B cell (primary cell): Measurements from ENCODE around the gene IPO5. TPM values are rescaled to one million over a fixed set of nuclear protein-coding genes. Genes with fewer than 3 reads are reported as not detected.
"Not testable (repeated sequence)": the region's sequence is repeated elsewhere in the genome, so short reads cannot be mapped to it uniquely, and the experiment has no call there.

Experiments
- ATAC-seq: fragments of 200-7000 bp; cut with Tn5 transposase; one replicate; pipeline ENCODE4 v1.10.0; 2021; ENCODE audit warnings: low read depth, mild to moderate bottlenecking, moderate number of reproducible peaks, moderate library complexity
- CTCF ChIA-PET: fragments of 350-600 bp; sonication (Branson Sonifier 250); formaldehyde crosslinking; loops from one replicate; lab custom pipeline; 2021; ENCODE audit warnings: antibody characterized with exemption, inconsistent platforms; lab: Charles Lee
- POLR2A ChIA-PET: fragments of 350-600 bp; sonication (Branson Sonifier 250); formaldehyde crosslinking; loops from one replicate; lab custom pipeline; 2021; ENCODE audit warnings: antibody characterized with exemption; lab: Charles Lee
- DNase-seq: peaks from one replicate; pipeline ENCODE4 v3.0.0; 2013
- H2AFZ ChIP-seq: 2 replicates; pipeline ENCODE4 v1.6.1; 2012; ENCODE audit warnings: mild to moderate bottlenecking, low read depth, low read length; ENCODE audit not compliant: insufficient read depth, poor library complexity, severe bottlenecking
- H3K27ac ChIP-seq, 2 donors: 1 replicate in 1 of 2; 2 replicates in 1 of 2; pipeline ENCODE4 v1.5.1; 2012 to 2013; ENCODE audit warnings: low read length in 2 of 2, mild to moderate bottlenecking in 2 of 2, moderate library complexity in 1 of 2
- H3K27me3 ChIP-seq, 4 experiments: fragments of 200-600 bp in 1 of 4; sonication (generic) in 1 of 4; replicated peaks in 1 of 4; 1 replicate in 2 of 4; 2 replicates in 2 of 4; pipeline versions ENCODE4 v1.6.1 to v1.7.0; 2013 to 2016; ENCODE audit warnings: low read length in 3 of 4, mild to moderate bottlenecking in 2 of 4, mixed read lengths in 1 of 4, moderate library complexity in 1 of 4; ENCODE audit not compliant: insufficient read depth in 4 of 4, control insufficient read depth in 3 of 4; ENCODE audit errors: control extremely low read depth in 1 of 4
- H3K36me3 ChIP-seq, 2 experiments: replicated peaks in 1 of 2; 1 replicate in 1 of 2; 2 replicates in 1 of 2; pipeline versions ENCODE4 v1.6.1 to v1.7.1; 2013; ENCODE audit warnings: low read length in 1 of 2; ENCODE audit not compliant: insufficient read depth in 2 of 2, control insufficient read depth in 1 of 2; ENCODE audit errors: control extremely low read depth in 1 of 2, extremely low read depth in 1 of 2
- H3K4me1 ChIP-seq, 2 donors: fragments of 200-600 bp in 1 of 2; sonication (generic) in 1 of 2; 1 replicate in 1 of 2; 2 replicates in 1 of 2; pipeline versions ENCODE4 v1.5.1 to v1.6.1; 2013 to 2017; ENCODE audit warnings: low read length in 2 of 2; ENCODE audit not compliant: control insufficient read depth in 2 of 2, insufficient read depth in 2 of 2
- H3K4me2 ChIP-seq: replicated peaks from 2 replicates; pipeline ENCODE3; 2012; ENCODE audit warnings: mild to moderate bottlenecking, low read depth, low read length; ENCODE audit not compliant: poor library complexity, severe bottlenecking
- H3K4me3 ChIP-seq, 5 experiments: fragments of 200-600 bp in 1 of 5; sonication (generic) in 1 of 5; 1 replicate in 3 of 5; 2 replicates in 2 of 5; pipeline versions ENCODE4 v1.5.1 to v1.7.0; 2011 to 2016; ENCODE audit warnings: low read length in 4 of 5, mild to moderate bottlenecking in 4 of 5, low read depth in 2 of 5, control low read depth in 1 of 5, moderate library complexity in 1 of 5; ENCODE audit not compliant: insufficient read depth in 1 of 5; ENCODE audit errors: control extremely low read depth in 1 of 5, extremely low read depth in 1 of 5
- H3K79me2 ChIP-seq: fragments of 200-600 bp; sonication (generic); one replicate; pipeline ENCODE4 v1.6.0; 2016; ENCODE audit warnings: low read length; ENCODE audit not compliant: control insufficient read depth, insufficient read depth
- H3K9ac ChIP-seq: fragments of 200-600 bp; sonication (generic); 2 replicates; pipeline ENCODE4 v1.6.1; 2017; ENCODE audit warnings: mild to moderate bottlenecking, low read length, moderate library complexity
- H3K9me3 ChIP-seq, 3 donors: one replicate each; pipeline versions ENCODE4 v1.6.1 to v1.7.1; 2013; ENCODE audit warnings: low read length in 2 of 3; ENCODE audit not compliant: control insufficient read depth in 2 of 3, insufficient read depth in 1 of 3; ENCODE audit errors: control extremely low read depth in 1 of 3
- H4K20me1 ChIP-seq: 2 replicates; pipeline ENCODE4 v1.6.0; 2012; ENCODE audit warnings: mild to moderate bottlenecking, low read length; ENCODE audit not compliant: insufficient read depth, control insufficient read depth, poor library complexity, severe bottlenecking
- H3K27ac Mint-ChIP-seq: one replicate; pipeline ENCODE4 v1.8.0; 2021; ENCODE audit warnings: mixed read lengths
- H3K27me3 Mint-ChIP-seq: one replicate; pipeline ENCODE4 v1.8.0; 2021; ENCODE audit warnings: mixed read lengths
- H3K4me1 Mint-ChIP-seq: one replicate; pipeline ENCODE4 v1.8.0; 2021; ENCODE audit warnings: mixed read lengths
- H3K4me3 Mint-ChIP-seq: one replicate; pipeline ENCODE4 v1.8.0; 2021; ENCODE audit warnings: mixed read lengths
- H3K9me3 Mint-ChIP-seq: one replicate; pipeline ENCODE4 v1.8.0; 2022; ENCODE audit warnings: mixed read lengths; ENCODE audit not compliant: insufficient read depth
- EZH2 ChIP-seq: IDR thresholded peaks from 2 replicates; pipeline ENCODE4 v1.6.1; 2012; ENCODE audit warnings: borderline replicate concordance, low read depth, mild to moderate bottlenecking, moderate library complexity, low read length; ENCODE audit not compliant: insufficient read depth, poor library complexity, severe bottlenecking
- WGBS: methylation state at CpG from one replicate; pipeline ENCODE4 v1.1.5; 2013; ENCODE audit warnings: missing lambda C conversion rate; ENCODE audit not compliant: insufficient coverage; 5-methylcytosine and 5-hydroxymethylcytosine counted together
- intact Hi-C: fragments of 100-400 bp; cut with micrococcal nuclease; formaldehyde crosslinking; loops from one replicate; pipeline ENCODE4 v1.10.0; 2022
- polyA plus RNA-seq: library from polyadenylated mRNA; depleted of rRNA; stranded (reverse); fragments of >200 nt; gene quantifications from 2 replicates; pipeline ENCODE4 v1.2.3, GENCODE V29; 2012
- total RNA-seq, 2 donors: library from RNA; stranded (reverse); fragments of 120-200 nt in 1 of 2; gene quantifications; 1 replicate in 1 of 2; 2 replicates in 1 of 2; pipeline versions ENCODE4 v1.2.3 to v1.2.4, GENCODE V29; 2013 to 2022
- TF ChIP-seq, protein P1 (sequence below): fragments of 200-600 bp; IDR thresholded peaks from one replicate; pipeline ENCODE4 v1.8.0; 2022; ENCODE audit warnings: antibody characterized with exemption, mild to moderate bottlenecking

IPO5 gene
- total and polyA plus RNA-seq, 2 donors (not counting 1 experiment from before 2014, with no cell fraction given): 25.9 to 76.4 TPM

DNA sequence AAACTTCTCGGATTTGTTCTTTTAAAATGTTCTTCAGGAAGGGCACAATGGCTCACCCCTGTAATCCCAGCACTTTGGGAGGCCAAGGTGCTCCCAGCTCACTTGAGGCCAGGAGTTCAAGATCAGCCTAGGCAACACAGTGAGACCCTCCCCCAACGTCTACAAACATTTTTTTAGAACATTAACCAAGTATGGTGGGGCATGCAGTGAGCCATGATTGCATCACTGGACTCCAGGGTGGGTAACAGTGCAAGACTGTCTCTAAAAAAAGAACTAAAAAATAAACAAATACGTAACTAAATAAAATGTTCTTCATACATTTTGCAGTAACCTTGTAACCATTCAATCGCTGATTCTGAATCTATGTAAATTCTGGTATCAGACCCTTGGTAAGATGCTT is 2.1 kb upstream of the IPO5 start:
- H3K27me3 Mint-ChIP-seq: peaks cover 4% of the 10 kb centered on the region
- TF ChIP-seq, protein P1, sequence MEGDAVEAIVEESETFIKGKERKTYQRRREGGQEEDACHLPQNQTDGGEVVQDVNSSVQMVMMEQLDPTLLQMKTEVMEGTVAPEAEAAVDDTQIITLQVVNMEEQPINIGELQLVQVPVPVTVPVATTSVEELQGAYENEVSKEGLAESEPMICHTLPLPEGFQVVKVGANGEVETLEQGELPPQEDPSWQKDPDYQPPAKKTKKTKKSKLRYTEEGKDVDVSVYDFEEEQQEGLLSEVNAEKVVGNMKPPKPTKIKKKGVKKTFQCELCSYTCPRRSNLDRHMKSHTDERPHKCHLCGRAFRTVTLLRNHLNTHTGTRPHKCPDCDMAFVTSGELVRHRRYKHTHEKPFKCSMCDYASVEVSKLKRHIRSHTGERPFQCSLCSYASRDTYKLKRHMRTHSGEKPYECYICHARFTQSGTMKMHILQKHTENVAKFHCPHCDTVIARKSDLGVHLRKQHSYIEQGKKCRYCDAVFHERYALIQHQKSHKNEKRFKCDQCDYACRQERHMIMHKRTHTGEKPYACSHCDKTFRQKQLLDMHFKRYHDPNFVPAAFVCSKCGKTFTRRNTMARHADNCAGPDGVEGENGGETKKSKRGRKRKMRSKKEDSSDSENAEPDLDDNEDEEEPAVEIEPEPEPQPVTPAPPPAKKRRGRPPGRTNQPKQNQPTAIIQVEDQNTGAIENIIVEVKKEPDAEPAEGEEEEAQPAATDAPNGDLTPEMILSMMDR: no peak
- no peak for TF ChIP-seq EZH2
- no peak overlapping the region for H3K9ac ChIP-seq
- ChIA-PET POLR2A (no interaction called here), CTCF (no interaction called here)
- H3K27ac ChIP-seq: no peak overlapping the region
- no peak overlapping the region for H3K4me3 Mint-ChIP-seq
- H2AFZ ChIP-seq: no peak overlapping the region
- no peaks in the 10 kb centered on the region for H4K20me1 ChIP-seq
- ATAC-seq (no peak), DNase-seq (no peak)
- no peak overlapping the region for H3K4me3 ChIP-seq
- H3K4me2 ChIP-seq: no peak overlapping the region
- no peaks in the 10 kb centered on the region for H3K36me3 ChIP-seq
- H3K4me1 Mint-ChIP-seq: peaks cover 2% of the 10 kb centered on the region
- no peaks in the 10 kb centered on the region for H3K4me1 ChIP-seq
- intact Hi-C loops: no loop called here
- no peak overlapping the region for H3K27ac Mint-ChIP-seq
- 77% methylated on average over 3 of the region's 4 CpGs for WGBS
- no peaks in the 10 kb centered on the region for H3K27me3 ChIP-seq
- peaks cover 0 to 13% (median 2%) of the 10 kb centered on the region in 3 donors for H3K9me3 ChIP-seq
- peaks cover 4% of the 10 kb centered on the region for H3K9me3 Mint-ChIP-seq
- H3K79me2 ChIP-seq: no peaks in the 10 kb centered on the region

GRCh38 chr13:97952831-97953230 is 644 bp upstream of the IPO5 start:
- WGBS: 17% methylated on average over 1 of the region's 4 CpGs
- H3K9me3 Mint-ChIP-seq, H3K4me2 ChIP-seq, H3K4me1 Mint-ChIP-seq, H3K36me3 ChIP-seq, H3K4me3 Mint-ChIP-seq, DNase-seq, H4K20me1 ChIP-seq, H3K27ac Mint-ChIP-seq, CTCF ChIA-PET, H3K27ac ChIP-seq, H3K4me1 ChIP-seq, H3K9ac ChIP-seq, H3K9me3 ChIP-seq, H3K27me3 ChIP-seq, POLR2A ChIA-PET, ATAC-seq, intact Hi-C loops, H2AFZ ChIP-seq, H3K4me3 ChIP-seq, H3K27me3 Mint-ChIP-seq, H3K79me2 ChIP-seq: not testable (repeated sequence)
